Fibroblast of the aortic adventitia (primary cell): ENCODE measurements around the gene NAPA. TPM values are rescaled to one million over a fixed set of nuclear protein-coding genes. Genes with fewer than 3 reads are reported as not detected.
"Not testable (repeated sequence)": the region's sequence is repeated elsewhere in the genome, so short reads cannot be mapped to it uniquely, and the experiment has no call there.

Source experiments
- DNase-seq: peaks from one replicate; pipeline ENCODE4 v3.0.0-alpha.2; 2010; ENCODE audit warnings: low read depth
- H3K4me3 ChIP-seq: 2 replicates; pipeline ENCODE4 v1.5.1; 2011; ENCODE audit warnings: low read depth, mild to moderate bottlenecking, control low read depth, low read length, moderate library complexity
- CTCF ChIP-seq: IDR thresholded peaks from 2 replicates; pipeline ENCODE4 v1.5.1; 2011; ENCODE audit warnings: mild to moderate bottlenecking, low read length, control low read depth, inconsistent platforms; ENCODE audit not compliant: insufficient read depth
- total RNA-seq: library from RNA; depleted of rRNA; stranded (reverse); fragments of >200 nt; gene quantifications from 2 replicates; pipeline ENCODE4 v1.2.3, GENCODE V29; 2012; ENCODE audit warnings: low replicate concordance

Gene NAPA
- total RNA-seq, 1 donor = 63.4 TPM

GRCh38 chr19:47489072-47489914 lies 25.6 kb downstream of the NAPA start:
- no peak for TF ChIP-seq CTCF
- no peak for DNase-seq
- no peak overlapping the region for H3K4me3 ChIP-seq

- no peak for DNase-seq
- no peak overlapping the region for H3K4me3 ChIP-seq
- TF ChIP-seq CTCF = no peak
Measured at GRCh38 chr19:47487551-47488515, 27.0 kb downstream of the NAPA start.

DNA sequence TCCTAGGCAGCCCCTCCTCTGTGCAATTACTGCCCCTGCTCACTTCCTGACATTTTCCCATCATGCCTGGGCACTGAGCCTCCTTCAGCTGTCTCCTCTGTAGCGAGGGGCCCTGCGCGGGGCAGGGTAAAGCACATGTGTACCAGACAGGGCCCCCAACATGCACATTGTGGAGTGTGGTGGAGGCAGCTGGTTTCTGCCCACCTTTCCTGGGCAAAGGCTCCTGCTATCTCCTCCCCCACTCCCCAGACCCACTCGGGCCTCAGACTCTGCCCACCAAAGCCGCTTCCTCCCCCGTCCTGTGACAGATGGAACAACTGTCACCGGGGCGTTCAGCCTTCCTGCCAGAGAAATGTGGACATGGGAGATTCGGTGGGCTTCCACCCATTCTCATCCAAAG lies 28.0 kb downstream of the NAPA start:
- no peak for TF ChIP-seq CTCF
- DNase-seq = no peak
- H3K4me3 ChIP-seq = no peak overlapping the region

- DNase-seq, H3K4me3 ChIP-seq: not testable (repeated sequence)
Measured at GRCh38 chr19:47486220-47486619, 28.6 kb downstream of the NAPA start.

GRCh38 chr19:47485210-47485609 lies 29.7 kb downstream of the NAPA start:
- H3K4me3 ChIP-seq = no peak overlapping the region
- TF ChIP-seq CTCF = no peak

DNA sequence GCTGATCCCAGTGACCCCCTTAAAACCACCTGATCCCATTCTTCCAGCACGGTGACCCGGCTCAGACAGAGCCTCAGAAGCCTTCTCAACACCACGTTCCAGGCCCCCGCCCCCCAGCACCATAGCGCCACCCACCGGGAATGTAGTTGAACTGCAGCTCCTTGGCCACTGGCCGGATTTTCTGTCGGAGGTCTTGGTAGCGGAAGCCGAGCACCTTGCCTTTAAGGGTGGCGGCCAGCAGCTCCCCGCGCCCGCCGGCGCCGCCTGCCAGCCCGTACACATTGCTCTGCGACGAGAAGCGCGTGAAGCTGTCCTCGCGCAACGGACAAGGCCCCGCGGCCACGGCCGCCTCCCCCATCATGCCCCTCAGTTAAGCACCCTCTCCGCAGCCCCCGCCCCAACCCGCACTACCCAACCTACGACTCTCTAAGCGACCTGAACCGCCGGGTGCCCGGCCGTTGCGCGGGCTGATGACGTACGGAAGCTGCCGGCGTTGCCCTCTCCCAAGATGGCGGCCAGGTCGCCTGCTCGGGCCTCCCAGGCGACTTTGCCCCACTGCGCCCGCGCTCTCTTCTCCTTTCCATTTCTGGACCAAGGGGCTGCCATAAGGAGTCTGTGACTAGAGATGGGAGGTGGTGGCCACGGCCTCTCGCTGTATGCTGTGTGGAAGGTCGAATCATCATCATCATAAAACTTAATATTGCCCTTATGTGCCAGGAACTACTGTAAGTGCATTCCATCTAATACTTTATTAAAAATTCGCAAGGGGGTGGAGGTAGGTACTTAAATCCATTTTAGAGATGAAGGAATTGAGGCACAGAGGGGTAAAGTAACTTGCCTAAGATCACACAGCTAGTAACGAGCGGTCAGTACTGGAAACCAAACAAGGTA lies 30.8 kb downstream of the NAPA start, which contains the start of gene KPTN:
Gene KPTN (minus strand): TSS at position 420 of the 891 bp plus-strand sequence. CDS start 59 bp downstream, at position 361.
- peak within 1 kb of the TSS; percentile 79 for H3K4me3 ChIP-seq
- DNase-seq = peak; percentile 89
- TF ChIP-seq CTCF = peak; percentile 97

More at GRCh38 chr19:47485210-47485609, 29.7 kb downstream of the NAPA start:
- no peak for DNase-seq
